Activated naive CD8-positive, alpha-beta T cell treated with anti-CD3 and anti-CD28 coated beads, Interleukin-2, amount 50 U/mL, for 24 hours (primary cell): ENCODE measurements around the gene PXDC1.

Experiments
- ATAC-seq: fragments of 150-1000 bp; cut with Tn5 transposase; one replicate; pipeline ENCODE4 v1.10.0; 2021
- DNase-seq: peaks from one replicate; pipeline ENCODE4 v3.0.0; 2021
- H3K27ac Mint-ChIP-seq: one replicate; pipeline ENCODE4 v1.8.0; 2021; ENCODE audit warnings: mild to moderate bottlenecking, mixed read lengths
- H3K27me3 Mint-ChIP-seq: one replicate; pipeline ENCODE4 v1.8.0; 2021; ENCODE audit warnings: mixed read lengths
- H3K36me3 Mint-ChIP-seq: one replicate; pipeline ENCODE4 v1.8.0; 2021; ENCODE audit warnings: low read depth, mixed read lengths
- H3K4me1 Mint-ChIP-seq: one replicate; pipeline ENCODE4 v1.8.0; 2021; ENCODE audit warnings: mixed read lengths
- H3K4me3 Mint-ChIP-seq: one replicate; pipeline ENCODE4 v1.8.0; 2021; ENCODE audit warnings: mild to moderate bottlenecking, moderate library complexity, mixed read lengths
- H3K9me3 Mint-ChIP-seq: one replicate; pipeline ENCODE4 v1.8.0; 2021; ENCODE audit warnings: mixed read lengths

The PXDC1 gene

DNA sequence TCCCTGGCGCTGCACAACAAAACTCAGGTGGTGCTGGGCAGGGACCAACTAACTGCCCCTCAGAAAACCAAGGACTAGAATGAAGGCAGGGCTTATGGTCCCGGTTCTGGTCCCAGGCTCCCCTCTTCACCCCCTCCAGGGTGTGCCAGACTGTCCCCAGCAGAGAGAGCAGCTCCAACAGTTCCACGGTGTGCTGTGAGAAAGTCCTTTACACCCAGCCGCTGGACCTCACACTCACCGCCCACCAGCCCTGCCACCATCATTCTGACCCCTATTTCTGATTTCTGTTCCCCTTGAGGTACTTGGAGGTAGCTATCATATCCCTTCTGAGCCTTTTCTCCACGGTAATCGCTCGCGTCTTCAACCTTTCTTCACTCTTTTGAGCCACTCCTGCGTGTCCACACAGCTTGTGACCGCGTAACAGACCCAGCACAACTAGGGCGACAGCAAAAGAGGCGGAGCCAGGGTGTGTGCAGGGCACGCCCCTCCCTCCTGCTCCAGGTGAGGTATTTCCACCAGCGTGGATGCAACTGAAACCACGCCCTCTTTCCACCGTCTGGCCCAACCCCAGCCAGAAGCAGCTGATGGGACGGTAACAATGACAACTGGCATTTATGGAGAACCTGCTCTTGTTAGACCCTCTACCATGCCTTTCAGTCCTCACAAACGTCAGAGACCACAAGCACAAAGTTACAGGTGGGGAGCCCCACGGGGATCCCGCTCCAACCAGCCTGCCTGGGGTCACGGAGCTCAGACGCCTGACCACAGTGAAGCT lies 2.3 kb downstream of the PXDC1 start:
- Mint-ChIP-seq H3K36me3 (no peaks in the 10 kb centered on the region), H3K4me3 (peak overlapping the region; percentile 48), H3K9me3 (no peaks in the 10 kb centered on the region), H3K27me3 (peaks cover 36% of the 10 kb centered on the region), H3K27ac (no peak overlapping the region), H3K4me1 (peaks cover 7% of the 10 kb centered on the region)
- ATAC-seq, result no peak
- DNase-seq, result no peak

DNA sequence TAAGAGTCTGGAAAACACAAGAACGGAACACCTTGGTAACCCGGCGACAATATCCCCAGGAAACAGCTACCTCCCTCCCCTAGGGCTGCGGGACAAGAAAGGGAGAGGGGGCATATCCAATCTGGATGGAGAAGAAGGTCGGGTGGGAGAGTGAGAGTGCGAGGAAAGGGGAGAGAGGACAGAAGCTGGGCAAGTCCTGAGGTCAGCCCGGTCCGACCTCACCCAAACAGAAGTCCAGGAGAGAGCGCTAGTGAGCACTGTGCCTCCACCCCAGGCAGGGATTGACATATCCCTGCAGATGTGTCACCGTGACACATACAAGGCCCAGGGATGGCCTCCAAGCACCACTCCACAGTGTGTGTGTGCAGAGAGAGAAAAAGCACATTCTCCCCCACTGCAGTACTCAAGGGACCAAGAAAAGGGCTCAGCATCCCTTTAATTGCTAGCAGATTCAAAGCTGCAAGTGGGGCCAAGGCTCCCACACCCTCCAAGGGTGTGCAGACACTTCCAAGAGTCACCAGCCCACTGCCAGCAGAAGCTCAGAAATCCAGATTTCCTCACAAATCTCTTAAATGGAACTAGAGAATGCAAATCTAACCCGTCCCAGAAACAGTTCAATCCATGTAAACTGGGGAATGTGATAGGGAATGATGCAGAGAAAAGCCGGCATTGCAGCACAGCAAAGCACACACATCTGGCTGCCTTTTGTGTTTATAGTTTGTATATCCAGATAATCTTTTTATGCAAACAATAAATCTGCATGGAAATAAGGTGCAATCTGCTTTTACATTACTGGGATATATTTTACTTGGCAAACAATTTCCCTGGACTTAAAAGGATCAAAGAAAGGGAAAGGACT lies 3.1 kb downstream of the PXDC1 start:
- ATAC-seq, result peak; percentile 65
- Mint-ChIP-seq H3K27me3 (peaks cover 29% of the 10 kb centered on the region), H3K36me3 (no peaks in the 10 kb centered on the region), H3K9me3 (no peaks in the 10 kb centered on the region), H3K4me1 (peaks cover 7% of the 10 kb centered on the region), H3K4me3 (no peak overlapping the region), H3K27ac (no peak overlapping the region)
- DNase-seq, result peak; percentile 57

DNA sequence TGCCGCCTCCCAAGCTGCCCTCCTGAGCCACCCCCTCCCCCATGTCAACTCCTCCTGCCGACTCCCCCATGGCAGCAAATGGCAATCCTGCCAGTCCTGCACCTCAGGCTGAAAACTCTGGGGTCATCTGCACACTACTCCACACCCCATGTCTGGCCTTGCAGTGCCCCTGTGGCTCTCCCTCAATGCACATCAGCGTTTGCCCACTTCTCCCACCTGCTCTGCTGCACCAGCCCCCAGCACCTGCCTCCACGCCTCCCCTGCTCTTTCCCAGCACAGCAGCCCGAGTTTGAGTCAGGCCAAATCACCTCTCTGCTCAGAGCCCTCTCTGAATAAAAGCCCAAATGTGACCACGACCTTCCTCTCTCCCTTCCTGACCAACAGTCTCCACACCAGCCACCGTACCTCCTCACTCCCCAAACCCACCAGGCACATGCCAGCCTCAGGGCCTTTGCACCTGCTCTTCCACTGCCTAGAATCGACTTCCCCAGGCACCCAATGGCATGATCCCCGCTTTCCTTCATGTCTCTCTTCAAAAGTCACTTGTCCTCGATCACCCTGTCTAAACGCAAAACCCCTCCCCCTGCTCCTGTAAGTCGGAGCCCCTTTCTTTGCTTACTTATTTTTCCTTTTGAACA lies 4.3 kb downstream of the PXDC1 start:
- H3K27ac Mint-ChIP-seq, result no peak overlapping the region

DNA sequence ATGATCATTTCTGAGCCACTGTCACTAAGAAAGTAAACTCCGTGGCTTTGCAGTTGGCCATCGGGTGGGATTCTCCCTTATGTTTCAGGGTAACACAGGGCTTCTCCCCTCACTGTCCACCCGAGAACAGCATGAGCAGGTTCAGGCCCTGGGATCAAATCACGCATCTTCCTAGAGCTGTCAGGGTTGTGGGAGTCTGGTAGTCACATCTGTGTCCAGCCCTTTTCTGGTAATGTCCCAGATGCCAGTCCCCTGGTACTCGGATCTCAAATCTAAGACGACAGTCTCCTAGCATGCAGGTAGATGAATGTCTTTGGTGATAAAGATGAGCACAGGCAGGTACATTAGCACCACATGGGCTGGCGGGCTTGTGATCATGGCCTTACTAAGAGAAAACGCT lies 4.8 kb downstream of the PXDC1 start:
- H3K36me3 Mint-ChIP-seq, result no peaks in the 10 kb centered on the region
- no peak overlapping the region for H3K4me3 Mint-ChIP-seq
- ATAC-seq, result no peak
- H3K4me1 Mint-ChIP-seq, result peaks cover 15% of the 10 kb centered on the region
- no peaks in the 10 kb centered on the region for H3K9me3 Mint-ChIP-seq
- no peak overlapping the region for H3K27ac Mint-ChIP-seq
- peaks cover 23% of the 10 kb centered on the region for H3K27me3 Mint-ChIP-seq
- DNase-seq, result no peak

More for the DNA sequence above, 4.3 kb downstream of the PXDC1 start:
- Mint-ChIP-seq H3K4me3 (no peak overlapping the region), H3K4me1 (peaks cover 13% of the 10 kb centered on the region), H3K9me3 (no peaks in the 10 kb centered on the region), H3K27me3 (peaks cover 22% of the 10 kb centered on the region), H3K36me3 (no peaks in the 10 kb centered on the region)
- no peak for DNase-seq
- ATAC-seq, result no peak

DNA sequence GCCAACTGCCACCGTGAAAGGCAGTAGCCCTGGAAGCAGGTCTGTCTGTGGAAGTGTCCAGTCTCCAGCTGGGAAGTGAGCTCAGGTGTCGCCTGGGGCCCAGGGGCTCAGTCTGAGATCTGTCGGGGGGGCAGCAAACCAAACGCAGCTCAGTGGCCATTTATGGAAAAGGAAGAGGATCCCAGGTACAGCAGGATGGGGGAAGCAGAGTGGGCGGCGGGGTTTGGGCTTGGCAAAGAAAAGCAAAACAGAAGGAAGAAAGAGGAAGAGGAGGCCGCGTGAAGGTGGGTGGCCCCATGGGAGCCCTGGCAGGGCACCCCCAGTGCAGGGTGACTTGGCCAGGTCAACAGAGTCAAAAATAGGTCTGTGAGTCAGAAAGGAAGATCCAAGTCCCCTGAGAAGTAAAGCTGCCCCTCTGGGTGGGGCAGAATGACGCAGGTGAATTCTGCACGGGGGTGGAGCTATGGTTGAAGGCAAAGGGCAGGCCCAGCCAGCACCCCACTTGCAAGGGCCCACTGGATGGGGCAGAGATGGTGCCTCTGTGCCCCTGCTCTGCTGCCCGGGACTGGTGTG lies 5.3 kb downstream of the PXDC1 start:
- Mint-ChIP-seq H3K27ac (no peak overlapping the region), H3K4me3 (no peak overlapping the region), H3K4me1 (peaks cover 15% of the 10 kb centered on the region), H3K27me3 (peaks cover 28% of the 10 kb centered on the region), H3K9me3 (no peaks in the 10 kb centered on the region), H3K36me3 (no peaks in the 10 kb centered on the region)
- DNase-seq (peak; percentile 3), ATAC-seq (no peak)

DNA sequence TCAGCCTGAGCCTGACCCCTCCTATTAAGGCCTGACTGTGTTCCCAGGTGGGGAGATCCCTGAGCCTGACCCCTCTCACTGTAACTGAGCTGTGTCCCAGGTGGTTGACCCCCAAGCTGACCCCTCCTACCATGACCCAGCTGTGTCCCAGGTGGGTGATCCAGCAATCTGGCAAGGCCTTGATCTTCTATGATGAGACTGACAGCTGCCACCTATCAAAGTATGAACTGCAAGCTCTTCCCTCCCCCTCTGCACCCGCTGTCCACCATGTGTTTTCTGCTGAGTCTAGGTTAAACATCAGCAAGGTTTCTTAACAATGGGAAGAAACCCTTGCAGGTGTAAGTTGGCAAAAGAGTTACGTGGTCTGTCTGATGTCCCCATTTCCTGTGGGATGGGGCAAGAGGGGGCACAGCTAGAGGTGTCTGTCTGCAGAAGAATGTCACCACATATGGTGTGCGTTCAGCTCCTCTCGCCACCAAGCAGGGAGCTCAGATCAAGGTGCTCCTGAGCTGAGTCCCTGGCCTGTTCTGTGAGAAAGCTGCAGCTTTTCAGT lies 5.9 kb downstream of the PXDC1 start:
- Mint-ChIP-seq H3K4me3 (no peak overlapping the region), H3K27me3 (peaks cover 28% of the 10 kb centered on the region), H3K4me1 (peaks cover 15% of the 10 kb centered on the region), H3K27ac (no peak overlapping the region), H3K9me3 (no peaks in the 10 kb centered on the region), H3K36me3 (no peaks in the 10 kb centered on the region)
- no peak for DNase-seq
- ATAC-seq, result no peak

DNA sequence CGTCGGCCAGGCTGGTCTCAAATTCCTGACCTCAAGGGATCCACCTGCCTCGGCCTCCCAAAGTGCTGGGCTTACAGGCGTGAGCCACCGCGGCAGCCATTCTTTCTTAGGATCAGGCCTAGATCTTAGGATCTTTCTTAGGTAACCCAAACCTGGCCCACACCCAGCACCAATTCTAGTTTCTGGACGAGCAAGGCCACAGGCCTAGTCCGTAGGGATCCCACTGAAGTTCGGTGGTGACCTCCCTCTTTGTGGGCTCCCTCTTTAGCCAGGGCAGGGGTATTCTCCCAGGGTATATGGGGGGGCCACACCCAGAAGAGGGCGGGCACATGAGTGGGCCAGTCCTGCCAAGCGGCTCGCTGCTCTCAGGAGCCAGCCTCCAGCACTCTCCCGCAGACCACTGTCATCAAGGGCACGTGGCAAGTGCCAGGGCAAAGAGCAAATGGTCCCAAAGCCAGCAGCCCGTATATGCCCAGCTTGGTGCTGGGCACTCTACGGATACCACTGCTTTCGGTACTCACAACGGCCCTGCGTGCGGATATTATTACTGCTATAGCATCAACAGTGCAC lies 6.5 kb downstream of the PXDC1 start:
- ATAC-seq (no peak), DNase-seq (no peak)
- Mint-ChIP-seq H3K27me3 (peaks cover 23% of the 10 kb centered on the region), H3K36me3 (no peaks in the 10 kb centered on the region), H3K4me1 (peaks cover 15% of the 10 kb centered on the region), H3K4me3 (no peak overlapping the region), H3K9me3 (no peaks in the 10 kb centered on the region), H3K27ac (no peak overlapping the region)

DNA sequence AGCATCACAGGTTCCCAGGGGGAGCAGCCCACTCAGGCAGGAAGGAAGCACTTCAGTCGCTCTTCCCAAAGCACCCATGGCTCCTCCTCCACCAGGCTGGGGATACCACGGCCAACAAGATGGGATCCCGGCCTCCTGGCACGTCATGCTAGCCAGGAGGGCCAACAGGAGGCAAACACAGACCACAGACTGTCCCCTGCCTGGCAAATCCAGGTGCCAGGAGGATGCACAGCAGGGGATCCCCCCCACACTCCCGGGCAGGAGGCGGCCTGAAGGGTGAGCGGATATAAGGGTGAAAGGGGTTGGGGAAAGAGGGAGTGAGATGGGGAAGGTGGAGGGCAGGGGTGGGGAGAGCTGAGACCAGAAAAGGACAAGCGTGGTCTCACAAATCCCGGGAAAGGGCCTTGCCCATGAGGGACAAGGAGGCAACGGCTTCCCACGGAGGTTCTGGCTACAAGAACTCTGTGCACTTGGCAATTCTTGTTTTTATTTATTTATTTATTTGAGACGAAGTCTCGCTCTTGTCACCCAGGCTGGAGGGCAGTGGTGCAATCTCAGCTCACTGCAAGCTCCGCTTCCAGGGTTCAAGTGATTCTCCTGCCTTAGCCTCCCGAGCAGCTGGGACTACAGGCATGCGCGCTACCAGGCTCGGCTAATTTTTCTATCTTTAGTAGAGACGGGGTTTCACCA lies 7.2 kb downstream of the PXDC1 start:
- H3K27me3 Mint-ChIP-seq, result peaks cover 17% of the 10 kb centered on the region
- H3K9me3 Mint-ChIP-seq, result no peaks in the 10 kb centered on the region
- H3K4me3 Mint-ChIP-seq, result no peak overlapping the region
- H3K4me1 Mint-ChIP-seq, result peaks cover 15% of the 10 kb centered on the region
- H3K36me3 Mint-ChIP-seq, result no peaks in the 10 kb centered on the region
- H3K27ac Mint-ChIP-seq, result no peak overlapping the region
- DNase-seq (no peak), ATAC-seq (no peak)

DNA sequence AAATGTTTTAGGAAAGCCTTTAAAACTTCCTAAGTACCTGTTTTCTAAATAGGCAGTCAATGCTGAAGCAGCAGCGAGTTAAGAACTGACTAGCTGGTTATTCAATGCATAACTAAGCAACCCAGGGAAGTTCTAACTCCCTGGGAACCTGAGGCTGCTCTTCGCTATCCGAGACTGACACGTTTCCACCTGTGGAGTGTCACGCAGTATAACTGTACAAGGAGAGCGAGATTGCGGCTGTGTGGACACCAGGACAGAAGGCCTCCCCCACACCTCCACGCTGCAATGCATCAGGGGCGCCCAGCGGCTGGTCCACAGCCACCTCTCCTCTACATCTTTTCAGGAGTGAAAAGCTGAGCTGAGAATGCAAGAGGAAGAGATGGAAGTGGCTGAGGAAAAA lies 8.0 kb downstream of the PXDC1 start:
- no peak for ATAC-seq
- H3K4me1 Mint-ChIP-seq, result peaks cover 15% of the 10 kb centered on the region

DNA sequence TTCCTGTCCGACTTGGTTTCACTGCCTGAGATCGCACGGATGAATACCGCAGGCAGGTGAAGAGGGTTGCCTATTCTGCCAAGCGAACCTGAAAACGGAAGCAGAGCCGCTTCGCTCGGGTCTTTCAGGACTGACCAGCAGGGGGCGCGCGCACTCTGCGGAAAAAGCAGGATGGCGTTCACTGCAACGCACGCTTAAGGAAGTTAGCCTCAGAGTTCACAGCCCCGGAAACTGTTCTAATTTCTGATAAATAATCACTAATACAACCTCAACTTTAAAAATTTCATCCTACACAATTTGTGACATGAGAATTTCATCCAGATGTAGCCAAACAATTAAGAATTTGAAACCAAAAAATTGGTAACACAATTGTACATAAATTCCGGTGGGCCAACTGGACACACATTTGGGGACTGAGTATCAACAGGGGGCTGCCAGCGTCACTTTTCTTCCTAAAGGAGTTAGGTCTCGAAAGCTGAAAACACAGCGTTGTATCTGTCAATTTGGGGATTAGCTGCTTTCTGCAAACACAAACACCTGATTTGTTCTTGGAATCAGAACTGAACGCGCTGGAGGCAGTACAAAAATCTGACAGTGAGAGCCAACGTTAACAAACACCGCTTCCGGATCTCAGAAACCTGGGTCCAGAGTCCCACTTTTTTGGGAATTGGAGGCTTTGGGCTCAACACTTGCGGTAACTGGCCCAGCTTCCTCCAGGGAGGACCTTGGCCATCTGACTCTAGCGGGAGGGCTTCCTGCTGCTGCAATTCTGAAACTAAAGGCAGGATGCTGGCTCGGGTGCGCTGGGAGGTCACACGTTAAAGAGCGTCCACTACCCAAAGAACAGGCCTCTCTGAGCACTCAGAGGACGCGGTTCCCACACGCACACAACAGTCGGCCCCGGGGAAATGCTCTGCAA lies 8.8 kb downstream of the PXDC1 start:
- H3K4me1 Mint-ChIP-seq, result peaks cover 15% of the 10 kb centered on the region
- H3K9me3 Mint-ChIP-seq, result no peaks in the 10 kb centered on the region
- H3K4me3 Mint-ChIP-seq, result peak overlapping the region; percentile 28
- peak; percentile 46 for ATAC-seq
- peak; percentile 93 for DNase-seq
- H3K27ac Mint-ChIP-seq, result peak overlapping the region; percentile 79
- peaks cover 7% of the 10 kb centered on the region for H3K27me3 Mint-ChIP-seq
- H3K36me3 Mint-ChIP-seq, result no peaks in the 10 kb centered on the region

More for the DNA sequence above, 8.0 kb downstream of the PXDC1 start:
- H3K36me3 Mint-ChIP-seq, result no peaks in the 10 kb centered on the region
- H3K4me3 Mint-ChIP-seq, result no peak overlapping the region
- H3K27ac Mint-ChIP-seq, result no peak overlapping the region
- H3K9me3 Mint-ChIP-seq, result no peaks in the 10 kb centered on the region
- DNase-seq, result no peak
- peaks cover 11% of the 10 kb centered on the region for H3K27me3 Mint-ChIP-seq

DNA sequence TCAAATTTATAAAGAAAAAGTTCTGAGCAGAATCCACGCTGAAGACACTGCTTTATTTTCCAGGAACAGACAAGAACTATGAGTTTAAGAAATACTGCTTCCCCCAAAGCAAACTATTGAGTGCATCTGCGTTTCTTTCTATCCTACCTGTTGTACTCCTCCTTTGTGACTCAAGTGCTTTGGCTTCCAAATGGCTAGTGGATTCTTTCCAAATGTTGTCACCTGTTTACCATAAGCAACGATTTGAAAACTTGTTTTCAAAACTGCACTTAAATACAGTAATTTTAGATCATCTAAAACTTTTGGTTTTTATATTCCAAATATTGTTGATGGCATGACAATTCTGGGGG lies 9.5 kb downstream of the PXDC1 start:
- Mint-ChIP-seq H3K27me3 (peaks cover 7% of the 10 kb centered on the region), H3K9me3 (no peaks in the 10 kb centered on the region), H3K4me3 (no peak overlapping the region), H3K4me1 (peaks cover 13% of the 10 kb centered on the region), H3K36me3 (no peaks in the 10 kb centered on the region), H3K27ac (no peak overlapping the region)
- DNase-seq (no peak), ATAC-seq (no peak)

DNA sequence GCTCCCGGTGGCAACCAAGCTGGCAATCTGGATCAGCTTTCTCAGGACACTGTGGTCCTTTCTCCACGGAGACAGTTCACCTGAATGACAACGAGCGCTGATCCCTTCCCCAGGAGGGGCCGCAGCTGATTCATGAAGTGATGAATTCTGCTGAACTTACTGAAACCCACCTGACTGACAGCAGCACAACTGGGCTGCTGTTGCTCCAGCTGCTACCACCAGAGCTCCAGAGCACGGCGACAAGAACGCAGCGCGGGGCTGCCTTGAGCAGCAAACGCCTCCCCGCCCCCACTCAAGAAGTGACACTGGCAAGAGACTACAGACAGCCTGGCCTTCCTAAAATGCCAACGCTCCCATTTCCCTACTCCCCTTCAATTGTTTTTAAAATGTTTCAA lies 10.0 kb downstream of the PXDC1 start:
- no peak overlapping the region for H3K4me3 Mint-ChIP-seq
- peaks cover 8% of the 10 kb centered on the region for H3K27me3 Mint-ChIP-seq
- peaks cover 12% of the 10 kb centered on the region for H3K4me1 Mint-ChIP-seq
- DNase-seq (no peak), ATAC-seq (no peak)
- H3K36me3 Mint-ChIP-seq, result no peaks in the 10 kb centered on the region
- no peak overlapping the region for H3K27ac Mint-ChIP-seq
- H3K9me3 Mint-ChIP-seq, result no peaks in the 10 kb centered on the region
